Ishikawa (cell line): ENCODE measurements around the gene MGME1.
A peak's percentile ranks its signal among the peaks of the same experiment; 100 is the strongest.

Experiments
- CEBPB ChIP-seq: IDR thresholded peaks from 2 replicates; pipeline ENCODE4 v1.6.1; 2012
- CREB1 ChIP-seq: IDR thresholded peaks from 2 replicates; pipeline ENCODE4 v1.6.1; 2012; ENCODE audit warnings: low read depth
- EGR1 ChIP-seq: IDR thresholded peaks from 2 replicates; pipeline ENCODE4 v1.6.1; 2012
- EP300 ChIP-seq: IDR thresholded peaks from 2 replicates; pipeline ENCODE4 v1.6.1; 2012; ENCODE audit warnings: borderline replicate concordance
- FOXM1 ChIP-seq: IDR thresholded peaks from 2 replicates; pipeline ENCODE4 v1.6.1; 2012; ENCODE audit warnings: low read depth, borderline replicate concordance
- MAX ChIP-seq: IDR thresholded peaks from 2 replicates; pipeline ENCODE4 v1.6.1; 2012
- NFIC ChIP-seq: IDR thresholded peaks from 2 replicates; pipeline ENCODE4 v1.6.1; 2012
- RAD21 ChIP-seq: IDR thresholded peaks from 2 replicates; pipeline ENCODE4 v1.6.1; 2012; ENCODE audit warnings: low read depth
- REST ChIP-seq: IDR thresholded peaks from 2 replicates; pipeline ENCODE4 v1.6.1; 2012; ENCODE audit warnings: low read depth, mild to moderate bottlenecking
- TAF1 ChIP-seq: IDR thresholded peaks from 2 replicates; pipeline ENCODE4 v1.6.1; 2012; ENCODE audit warnings: low read depth, mild to moderate bottlenecking
- TCF12 ChIP-seq: IDR thresholded peaks from 2 replicates; pipeline ENCODE4 v1.6.1; 2012; ENCODE audit warnings: low read depth
- TEAD4 ChIP-seq: IDR thresholded peaks from 2 replicates; pipeline ENCODE4 v1.6.1; 2012
- USF1 ChIP-seq: IDR thresholded peaks from 2 replicates; pipeline ENCODE4 v1.6.1; 2012
- YY1 ChIP-seq: IDR thresholded peaks from 2 replicates; pipeline ENCODE4 v1.6.1; 2012; ENCODE audit warnings: low read depth
- ZBTB7A ChIP-seq: IDR thresholded peaks from 2 replicates; pipeline ENCODE4 v1.6.1; 2012; ENCODE audit warnings: low read depth

The MGME1 gene

GRCh38 chr20:17987988-17988387, 19.2 kb downstream of the MGME1 start:
- no peak for TF ChIP-seq RAD21
- TF ChIP-seq CREB1 = no peak
- TF ChIP-seq NFIC = no peak
- no peak for TF ChIP-seq YY1
- TF ChIP-seq ZBTB7A = no peak
- TF ChIP-seq REST = no peak
- no peak for TF ChIP-seq CEBPB
- no peak for TF ChIP-seq EP300
- TF ChIP-seq EGR1 = no peak

GRCh38 chr20:17990278-17990972, 21.6 kb downstream of the MGME1 start:
- TF ChIP-seq REST = no peak
- TF ChIP-seq CEBPB = peak; percentile 46; the same call in 1 of the 2 replicates
- TF ChIP-seq YY1 = no peak
- no peak for TF ChIP-seq TCF12
- no peak for TF ChIP-seq MAX
- TF ChIP-seq EP300 = no peak

GRCh38 chr20:17992224-17992637, 23.4 kb downstream of the MGME1 start:
- no peak for TF ChIP-seq ZBTB7A
- no peak for TF ChIP-seq EGR1
- no peak for TF ChIP-seq REST
- no peak for TF ChIP-seq TAF1
- no peak for TF ChIP-seq USF1
- no peak for TF ChIP-seq TCF12
- TF ChIP-seq NFIC = no peak
- no peak for TF ChIP-seq YY1
- no peak for TF ChIP-seq EP300
- no peak for TF ChIP-seq FOXM1
- no peak for TF ChIP-seq MAX
- no peak for TF ChIP-seq TEAD4
- TF ChIP-seq CEBPB = no peak
- no peak for TF ChIP-seq CREB1
- TF ChIP-seq RAD21 = no peak

- no peak for TF ChIP-seq TCF12
- no peak for TF ChIP-seq TEAD4
- TF ChIP-seq FOXM1 = no peak
- TF ChIP-seq CREB1 = no peak
- no peak for TF ChIP-seq TAF1
- TF ChIP-seq RAD21 = no peak
- TF ChIP-seq REST = no peak
- no peak for TF ChIP-seq CEBPB
- no peak for TF ChIP-seq EP300
- no peak for TF ChIP-seq EGR1
- no peak for TF ChIP-seq USF1
- TF ChIP-seq MAX = no peak
- no peak for TF ChIP-seq NFIC
- TF ChIP-seq YY1 = no peak
- TF ChIP-seq ZBTB7A = no peak
Observed at GRCh38 chr20:17992847-17993513, 24.2 kb downstream of the MGME1 start.
